Measurements from ENCODE around the gene OSBPL2. TPM values are rescaled to one million over a fixed set of nuclear protein-coding genes. Genes with fewer than 3 reads are reported as not detected.

The OSBPL2 gene
- total RNA-seq, 2 experiments from 2014 or later: 52.8 to 54.4 TPM

GRCh38 chr20:62197801-62198200 is 40.5 kb upstream of the OSBPL2 start:
- POLR2A ChIA-PET: interaction anchor here (0.6 kb wide), 1 partner anchor 16 kb away, joined by 4 read pairs; no protein-coding TSS in a partner anchor
- intact Hi-C loops (cut with DNase I, micrococcal nuclease): no loop called here
- TF ChIP-seq, protein P1, sequence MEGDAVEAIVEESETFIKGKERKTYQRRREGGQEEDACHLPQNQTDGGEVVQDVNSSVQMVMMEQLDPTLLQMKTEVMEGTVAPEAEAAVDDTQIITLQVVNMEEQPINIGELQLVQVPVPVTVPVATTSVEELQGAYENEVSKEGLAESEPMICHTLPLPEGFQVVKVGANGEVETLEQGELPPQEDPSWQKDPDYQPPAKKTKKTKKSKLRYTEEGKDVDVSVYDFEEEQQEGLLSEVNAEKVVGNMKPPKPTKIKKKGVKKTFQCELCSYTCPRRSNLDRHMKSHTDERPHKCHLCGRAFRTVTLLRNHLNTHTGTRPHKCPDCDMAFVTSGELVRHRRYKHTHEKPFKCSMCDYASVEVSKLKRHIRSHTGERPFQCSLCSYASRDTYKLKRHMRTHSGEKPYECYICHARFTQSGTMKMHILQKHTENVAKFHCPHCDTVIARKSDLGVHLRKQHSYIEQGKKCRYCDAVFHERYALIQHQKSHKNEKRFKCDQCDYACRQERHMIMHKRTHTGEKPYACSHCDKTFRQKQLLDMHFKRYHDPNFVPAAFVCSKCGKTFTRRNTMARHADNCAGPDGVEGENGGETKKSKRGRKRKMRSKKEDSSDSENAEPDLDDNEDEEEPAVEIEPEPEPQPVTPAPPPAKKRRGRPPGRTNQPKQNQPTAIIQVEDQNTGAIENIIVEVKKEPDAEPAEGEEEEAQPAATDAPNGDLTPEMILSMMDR (IDR thresholded peaks at IDR 0.05): no peak

DNA sequence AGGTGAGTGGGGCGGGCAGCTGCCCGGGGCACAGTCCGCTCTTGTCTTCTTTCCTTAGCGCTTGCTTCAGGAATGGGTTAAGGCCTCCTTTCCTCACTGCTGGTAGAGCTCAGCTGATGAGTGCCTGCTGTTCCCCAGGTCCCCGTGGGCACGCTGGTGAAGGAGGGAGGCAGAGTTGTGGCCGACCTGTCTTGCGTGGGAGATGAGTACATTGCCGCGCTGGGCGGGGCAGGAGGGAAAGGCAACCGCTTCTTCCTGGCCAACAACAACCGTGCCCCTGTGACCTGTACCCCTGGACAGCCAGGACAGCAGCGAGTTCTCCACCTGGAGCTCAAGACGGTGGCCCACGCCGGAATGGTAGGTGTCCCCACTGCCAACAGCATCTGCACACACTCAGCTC is 39.8 kb upstream of the OSBPL2 start:
- no peak overlapping the region for H3K4me3 Mint-ChIP-seq
- ATAC-seq (ENCODE audit: poor library complexity) (no peak), DNase-seq (no peak)
- no peak overlapping the region for H3K27ac Mint-ChIP-seq
- TF ChIP-seq, protein P1 (IDR thresholded peaks at IDR 0.05): no peak
- no peaks in the 10 kb centered on the region for H3K9me3 Mint-ChIP-seq
- ChIA-PET CTCF (no interaction called here), POLR2A (no interaction called here)
- H3K36me3 Mint-ChIP-seq (ENCODE audit: low read depth): peaks cover 61% of the 10 kb centered on the region
- H3K4me3 ChIP-seq (ENCODE audit: low read length): no peak overlapping the region
- H3K4me1 Mint-ChIP-seq (ENCODE audit: low read depth): no peaks in the 10 kb centered on the region
- H3K36me3 ChIP-seq (ENCODE audit: insufficient read depth, low read length): peaks cover 60% of the 10 kb centered on the region
- H3K27me3 Mint-ChIP-seq: no peaks in the 10 kb centered on the region
- intact Hi-C loops (cut with DNase I, micrococcal nuclease): no loop called here
- H3K9me3 ChIP-seq (ENCODE audit: control insufficient read depth in 1 of 2, insufficient read depth in 1 of 2, low read length in 2 of 2): no peaks in the 10 kb centered on the region
- no peaks in the 10 kb centered on the region for H3K27me3 ChIP-seq (ENCODE audit: control insufficient read depth in 1 of 2, insufficient read depth in 2 of 2, low read length in 2 of 2)
- H3K4me1 ChIP-seq (ENCODE audit: insufficient read depth, low read length): no peaks in the 10 kb centered on the region
- no peak overlapping the region for H3K27ac ChIP-seq (ENCODE audit: low read depth in 1 of 2, low read length in 2 of 2)

More at GRCh38 chr20:62197801-62198200, 40.5 kb upstream of the OSBPL2 start:
- H3K9me3 Mint-ChIP-seq: no peaks in the 10 kb centered on the region
- no peak overlapping the region for H3K27ac Mint-ChIP-seq
- H3K27ac ChIP-seq (ENCODE audit: low read depth in 1 of 2, low read length in 2 of 2): no peak overlapping the region
- H3K4me3 Mint-ChIP-seq: no peak overlapping the region
- H3K9me3 ChIP-seq (ENCODE audit: control insufficient read depth in 1 of 2, insufficient read depth in 1 of 2, low read length in 2 of 2): no peaks in the 10 kb centered on the region
- no peaks in the 10 kb centered on the region for H3K4me1 ChIP-seq (ENCODE audit: insufficient read depth, low read length)
- H3K4me3 ChIP-seq (ENCODE audit: low read length): no peak overlapping the region
- DNase-seq: no peak
- H3K27me3 Mint-ChIP-seq: no peaks in the 10 kb centered on the region
- no peak for ATAC-seq (ENCODE audit: poor library complexity)
- no peaks in the 10 kb centered on the region for H3K4me1 Mint-ChIP-seq (ENCODE audit: low read depth)
- peaks cover 61% of the 10 kb centered on the region for H3K36me3 Mint-ChIP-seq (ENCODE audit: low read depth)
- CTCF ChIA-PET: no interaction called here
- no peaks in the 10 kb centered on the region for H3K27me3 ChIP-seq (ENCODE audit: control insufficient read depth in 1 of 2, insufficient read depth in 2 of 2, low read length in 2 of 2)
- H3K36me3 ChIP-seq (ENCODE audit: insufficient read depth, low read length): peaks cover 65% of the 10 kb centered on the region

GRCh38 chr20:62198931-62199330 is 39.4 kb upstream of the OSBPL2 start:
- Histone ChIP-seq H3K27ac (ENCODE audit: low read depth in 1 of 2, low read length in 2 of 2) (no peak overlapping the region), H3K4me1 (ENCODE audit: insufficient read depth, low read length) (no peaks in the 10 kb centered on the region), H3K4me3 (ENCODE audit: low read length) (no peak overlapping the region), H3K27me3 (ENCODE audit: control insufficient read depth in 1 of 2, insufficient read depth in 2 of 2, low read length in 2 of 2) (no peaks in the 10 kb centered on the region), H3K36me3 (ENCODE audit: insufficient read depth, low read length) (peaks cover 55% of the 10 kb centered on the region), H3K9me3 (ENCODE audit: control insufficient read depth in 1 of 2, insufficient read depth in 1 of 2, low read length in 2 of 2) (no peaks in the 10 kb centered on the region)
- H3K36me3 Mint-ChIP-seq (ENCODE audit: low read depth): peaks cover 61% of the 10 kb centered on the region
- ChIA-PET POLR2A (no interaction called here), CTCF (no interaction called here)
- no peaks in the 10 kb centered on the region for H3K4me1 Mint-ChIP-seq (ENCODE audit: low read depth)
- intact Hi-C loops (cut with DNase I, micrococcal nuclease): no loop called here
- no peak overlapping the region for H3K27ac Mint-ChIP-seq
- no peak overlapping the region for H3K4me3 Mint-ChIP-seq
- DNase-seq (no peak), ATAC-seq (ENCODE audit: poor library complexity) (no peak)
- H3K27me3 Mint-ChIP-seq: no peaks in the 10 kb centered on the region
- TF ChIP-seq, protein P1 (IDR thresholded peaks at IDR 0.05): no peak
- H3K9me3 Mint-ChIP-seq: no peaks in the 10 kb centered on the region
